Ishikawa (cell line): ENCODE data around the gene SMIM32.

ENCODE experiments used
- CEBPB ChIP-seq: IDR thresholded peaks from 2 replicates; pipeline ENCODE4 v1.6.1; 2012
- EGR1 ChIP-seq: IDR thresholded peaks from 2 replicates; pipeline ENCODE4 v1.6.1; 2012
- EP300 ChIP-seq: IDR thresholded peaks from 2 replicates; pipeline ENCODE4 v1.6.1; 2012; ENCODE audit warnings: borderline replicate concordance
- FOXM1 ChIP-seq: IDR thresholded peaks from 2 replicates; pipeline ENCODE4 v1.6.1; 2012; ENCODE audit warnings: low read depth, borderline replicate concordance
- RAD21 ChIP-seq: IDR thresholded peaks from 2 replicates; pipeline ENCODE4 v1.6.1; 2012; ENCODE audit warnings: low read depth
- TCF12 ChIP-seq: IDR thresholded peaks from 2 replicates; pipeline ENCODE4 v1.6.1; 2012; ENCODE audit warnings: low read depth
- TEAD4 ChIP-seq: IDR thresholded peaks from 2 replicates; pipeline ENCODE4 v1.6.1; 2012
- YY1 ChIP-seq: IDR thresholded peaks from 2 replicates; pipeline ENCODE4 v1.6.1; 2012; ENCODE audit warnings: low read depth
- ZBTB7A ChIP-seq: IDR thresholded peaks from 2 replicates; pipeline ENCODE4 v1.6.1; 2012; ENCODE audit warnings: low read depth
- TF ChIP-seq, protein P1 (sequence below): IDR thresholded peaks from 2 replicates; pipeline ENCODE4 v1.6.1; 2012
- TF ChIP-seq, protein P2 (sequence below): IDR thresholded peaks from 2 replicates; pipeline ENCODE4 v1.6.1; 2012
- TF ChIP-seq, protein P3 (sequence below): IDR thresholded peaks from 2 replicates; pipeline ENCODE4 v1.6.1; 2012; ENCODE audit warnings: low read depth, mild to moderate bottlenecking

DNA sequence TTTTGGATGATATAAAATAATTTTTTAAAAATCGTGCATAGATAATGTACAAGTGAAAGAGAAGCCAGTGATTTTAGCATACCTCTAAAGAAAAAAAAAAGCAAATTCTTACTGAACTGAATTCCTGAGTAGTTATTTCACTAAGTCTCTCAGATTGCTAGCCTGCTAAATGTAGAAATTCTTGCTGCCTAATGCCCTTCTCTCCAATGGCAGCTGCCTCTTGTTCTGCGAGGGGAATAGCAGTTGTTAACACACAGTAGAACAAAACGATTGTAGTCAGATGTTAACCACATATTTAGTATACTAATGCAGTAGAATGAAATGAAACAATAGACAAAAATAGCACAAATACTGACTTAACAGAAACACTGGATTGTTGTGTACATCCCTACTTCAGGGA is 33.5 kb downstream of the SMIM32 start:
- TF ChIP-seq TEAD4 (no peak), RAD21 (no peak), EP300 (no peak), FOXM1 (no peak), YY1 (no peak), ZBTB7A (no peak), EGR1 (no peak), CEBPB (no peak), TCF12 (no peak)
- TF ChIP-seq, protein P1, sequence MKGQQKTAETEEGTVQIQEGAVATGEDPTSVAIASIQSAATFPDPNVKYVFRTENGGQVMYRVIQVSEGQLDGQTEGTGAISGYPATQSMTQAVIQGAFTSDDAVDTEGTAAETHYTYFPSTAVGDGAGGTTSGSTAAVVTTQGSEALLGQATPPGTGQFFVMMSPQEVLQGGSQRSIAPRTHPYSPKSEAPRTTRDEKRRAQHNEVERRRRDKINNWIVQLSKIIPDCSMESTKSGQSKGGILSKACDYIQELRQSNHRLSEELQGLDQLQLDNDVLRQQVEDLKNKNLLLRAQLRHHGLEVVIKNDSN, result no peak
- TF ChIP-seq, protein P2, sequence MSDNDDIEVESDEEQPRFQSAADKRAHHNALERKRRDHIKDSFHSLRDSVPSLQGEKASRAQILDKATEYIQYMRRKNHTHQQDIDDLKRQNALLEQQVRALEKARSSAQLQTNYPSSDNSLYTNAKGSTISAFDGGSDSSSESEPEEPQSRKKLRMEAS, result no peak
- TF ChIP-seq, protein P3, sequence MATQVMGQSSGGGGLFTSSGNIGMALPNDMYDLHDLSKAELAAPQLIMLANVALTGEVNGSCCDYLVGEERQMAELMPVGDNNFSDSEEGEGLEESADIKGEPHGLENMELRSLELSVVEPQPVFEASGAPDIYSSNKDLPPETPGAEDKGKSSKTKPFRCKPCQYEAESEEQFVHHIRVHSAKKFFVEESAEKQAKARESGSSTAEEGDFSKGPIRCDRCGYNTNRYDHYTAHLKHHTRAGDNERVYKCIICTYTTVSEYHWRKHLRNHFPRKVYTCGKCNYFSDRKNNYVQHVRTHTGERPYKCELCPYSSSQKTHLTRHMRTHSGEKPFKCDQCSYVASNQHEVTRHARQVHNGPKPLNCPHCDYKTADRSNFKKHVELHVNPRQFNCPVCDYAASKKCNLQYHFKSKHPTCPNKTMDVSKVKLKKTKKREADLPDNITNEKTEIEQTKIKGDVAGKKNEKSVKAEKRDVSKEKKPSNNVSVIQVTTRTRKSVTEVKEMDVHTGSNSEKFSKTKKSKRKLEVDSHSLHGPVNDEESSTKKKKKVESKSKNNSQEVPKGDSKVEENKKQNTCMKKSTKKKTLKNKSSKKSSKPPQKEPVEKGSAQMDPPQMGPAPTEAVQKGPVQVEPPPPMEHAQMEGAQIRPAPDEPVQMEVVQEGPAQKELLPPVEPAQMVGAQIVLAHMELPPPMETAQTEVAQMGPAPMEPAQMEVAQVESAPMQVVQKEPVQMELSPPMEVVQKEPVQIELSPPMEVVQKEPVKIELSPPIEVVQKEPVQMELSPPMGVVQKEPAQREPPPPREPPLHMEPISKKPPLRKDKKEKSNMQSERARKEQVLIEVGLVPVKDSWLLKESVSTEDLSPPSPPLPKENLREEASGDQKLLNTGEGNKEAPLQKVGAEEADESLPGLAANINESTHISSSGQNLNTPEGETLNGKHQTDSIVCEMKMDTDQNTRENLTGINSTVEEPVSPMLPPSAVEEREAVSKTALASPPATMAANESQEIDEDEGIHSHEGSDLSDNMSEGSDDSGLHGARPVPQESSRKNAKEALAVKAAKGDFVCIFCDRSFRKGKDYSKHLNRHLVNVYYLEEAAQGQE, result no peak
